ENCODE data around the gene MORN3. TPM values are rescaled to one million over a fixed set of nuclear protein-coding genes. Genes with fewer than 3 reads are reported as not detected.

Gene MORN3
- total RNA-seq, 1 donor from 2014 or later, result 0.20 TPM

GRCh38 chr12:121626853-121627640 is 42.4 kb downstream of the MORN3 start:
- H3K27ac Mint-ChIP-seq, result peak overlapping the region; percentile 96
- peak overlapping the region; percentile 94 for H3K4me3 Mint-ChIP-seq
- CTCF ChIA-PET, result interaction anchor here (0.7 to 8.9 kb wide), 18 partner anchors 9 to 132 kb away, joined by 3 to 168 read pairs (median 5); partner anchors contain the start of genes KDM2B and MORN3
- H3K27me3 Mint-ChIP-seq, result no peaks in the 10 kb centered on the region
- H3K36me3 Mint-ChIP-seq (ENCODE audit: low read depth), result peaks cover 35% of the 10 kb centered on the region
- H3K9me3 Mint-ChIP-seq, result no peaks in the 10 kb centered on the region
- DNase-seq, result peak; percentile 66
- peak; percentile 39 for ATAC-seq (ENCODE audit: low read depth)
- H3K4me1 Mint-ChIP-seq, result peaks cover 60% of the 10 kb centered on the region
- POLR2A ChIA-PET, result interaction anchor here (0.5 to 7.7 kb wide), 49 partner anchors 9 to 554 kb away, joined by 3 to 138 read pairs (median 5); partner anchors contain the start of genes KDM2B, MORN3 and SETD1B
- intact Hi-C loops (cut with micrococcal nuclease), result loop anchor here (1.0 to 5.0 kb wide), 12 partner anchors 37 to 395 kb away; partner anchors contain the start of gene BCL7A
- TF ChIP-seq CTCF (IDR thresholded peaks at IDR 0.05), result no peak

- Mint-ChIP-seq H3K36me3 (ENCODE audit: low read depth) (peaks cover 30% of the 10 kb centered on the region), H3K27ac (peak within 1 kb of the TSS; percentile 96), H3K27me3 (no peaks in the 10 kb centered on the region), H3K9me3 (no peaks in the 10 kb centered on the region), H3K4me3 (peak within 1 kb of the TSS; percentile 94), H3K4me1 (peaks cover 53% of the 10 kb centered on the region)
- TF ChIP-seq CTCF (IDR thresholded peaks at IDR 0.05), result no peak
- ChIA-PET CTCF (interaction anchor here (0.7 to 8.9 kb wide), 13 partner anchors 10 to 132 kb away, joined by 3 to 168 read pairs (median 7); partner anchors contain the start of genes KDM2B and MORN3), POLR2A (interaction anchor here (0.5 to 7.7 kb wide), 36 partner anchors 11 to 201 kb away, joined by 3 to 138 read pairs (median 6); partner anchors contain the start of genes KDM2B, MORN3 and SETD1B)
- ATAC-seq (ENCODE audit: low read depth) (peak; percentile 70), DNase-seq (peak; percentile 98)
- intact Hi-C loops (cut with micrococcal nuclease), result loop anchor here (1.0 to 5.0 kb wide), 9 partner anchors 36 to 396 kb away; partner anchors contain the start of gene BCL7A
These were observed 43.2 kb downstream of the MORN3 start, which contains the start of gene ORAI1 for GRCh38 chr12:121626087-121626852. Gene ORAI1 (plus strand): TSS chr12:121626530.

- peaks cover 32% of the 10 kb centered on the region for H3K4me1 Mint-ChIP-seq
- ATAC-seq (ENCODE audit: low read depth) (no peak), DNase-seq (no peak)
- TF ChIP-seq CTCF (IDR thresholded peaks at IDR 0.05), result no peak
- CTCF ChIA-PET, result interaction anchor here (1.3 to 1.9 kb wide), 2 partner anchors 67 to 118 kb away, joined by 3 to 7 read pairs; no protein-coding TSS in a partner anchor
- no peaks in the 10 kb centered on the region for H3K36me3 Mint-ChIP-seq (ENCODE audit: low read depth)
- no peak overlapping the region for H3K27ac Mint-ChIP-seq
- no peaks in the 10 kb centered on the region for H3K27me3 Mint-ChIP-seq
- H3K4me3 Mint-ChIP-seq, result no peak overlapping the region
- intact Hi-C loops (cut with micrococcal nuclease), result no loop called here
- POLR2A ChIA-PET, result interaction anchor here (1.1 to 1.4 kb wide), 4 partner anchors 10 to 61 kb away, joined by 3 to 12 read pairs (median 4); no protein-coding TSS in a partner anchor
- no peaks in the 10 kb centered on the region for H3K9me3 Mint-ChIP-seq
These were observed 49.0 kb downstream of the MORN3 start for GRCh38 chr12:121620333-121620891.

GRCh38 chr12:121618659-121619233 is 50.7 kb downstream of the MORN3 start:
- DNase-seq (no peak), ATAC-seq (ENCODE audit: low read depth) (peak; percentile 70)
- TF ChIP-seq CTCF (IDR thresholded peaks at IDR 0.05), result no peak
- ChIA-PET CTCF (interaction anchor here (0.7 kb wide), 2 partner anchors 66 to 119 kb away, joined by 3 read pairs; no protein-coding TSS in a partner anchor), POLR2A (interaction anchor here (1.7 to 1.9 kb wide), 2 partner anchors 9 to 37 kb away, joined by 4 to 5 read pairs; no protein-coding TSS in a partner anchor)
- H3K4me3 Mint-ChIP-seq, result peak overlapping the region; percentile 41
- no peaks in the 10 kb centered on the region for H3K9me3 Mint-ChIP-seq
- no peaks in the 10 kb centered on the region for H3K27me3 Mint-ChIP-seq
- no peaks in the 10 kb centered on the region for H3K36me3 Mint-ChIP-seq (ENCODE audit: low read depth)
- peak overlapping the region; percentile 53 for H3K27ac Mint-ChIP-seq
- H3K4me1 Mint-ChIP-seq, result peaks cover 31% of the 10 kb centered on the region
- intact Hi-C loops (cut with micrococcal nuclease), result no loop called here

Measured in activated B cell treated with CpG ODN at 0.5 μM for 24 hours (primary cell).